SH-SY5Y (cell line): ENCODE data around the gene CELF6.

Experiments used
- GATA2 ChIP-seq: IDR thresholded peaks from 2 replicates; pipeline ENCODE4 v1.6.1; 2011; ENCODE audit warnings: mild to moderate bottlenecking, low read depth, low read length
- GATA3 ChIP-seq: IDR thresholded peaks from 2 replicates; pipeline ENCODE4 v1.6.1; 2011; ENCODE audit warnings: low read depth, mild to moderate bottlenecking, low read length, moderate library complexity

DNA sequence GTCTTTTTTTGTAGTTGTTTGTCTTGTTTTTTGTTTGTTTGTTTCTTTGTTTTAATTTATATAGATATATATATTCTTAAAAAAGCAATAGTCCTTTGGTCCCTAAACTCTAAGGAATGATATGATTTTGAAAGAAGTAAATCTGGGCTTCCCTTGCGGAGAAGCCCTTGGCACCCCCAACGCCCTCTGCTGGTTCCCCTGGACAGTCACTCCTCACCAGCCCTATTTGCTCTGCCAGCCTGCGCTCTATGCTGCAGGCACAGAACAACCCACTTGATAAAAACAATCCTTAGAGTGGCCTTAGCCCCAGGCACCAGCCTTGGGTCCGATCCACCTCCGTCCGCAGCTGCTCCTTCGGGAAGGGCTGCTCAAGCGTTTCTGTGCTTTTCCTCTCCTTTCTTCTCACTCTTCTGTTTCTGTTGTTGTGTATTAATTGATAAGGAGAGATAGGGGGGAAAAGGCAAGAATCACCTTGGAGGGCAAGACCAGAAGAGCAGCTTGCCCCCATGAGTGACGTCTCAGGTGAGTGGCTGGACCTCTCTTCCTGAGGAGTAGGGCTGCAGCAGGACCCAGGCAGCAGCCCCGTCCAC, 33.9 kb downstream of the CELF6 start:
- TF ChIP-seq GATA3 = no peak
- no peak for TF ChIP-seq GATA2
